ENCODE results near the gene C13orf46.

- TF ChIP-seq CTCF (IDR thresholded peaks at IDR 0.05) (no peak), EZH2 (IDR thresholded peaks at IDR 0.05) (no peak), EZH2phosphoT487 (IDR thresholded peaks at IDR 0.05) (no peak)
Measured at GRCh38 chr13:114004420-114005205, 30.7 kb upstream of the C13orf46 start.
